Measurements from ENCODE around the gene MSH5. TPM values are rescaled to one million over a fixed set of nuclear protein-coding genes. Genes with fewer than 3 reads are reported as not detected.

Gene MSH5
- polyA plus RNA-seq, 1 donor from 2014 or later, result 7.8 TPM

- Histone ChIP-seq H3K9ac (ENCODE audit: low read length) (no peak overlapping the region), H3K9me2 (ENCODE audit: insufficient read depth, low read length) (no peaks in the 10 kb centered on the region), H3K79me2 (replicated peaks; ENCODE audit: insufficient read depth, low read length) (no peaks in the 10 kb centered on the region), H3F3A (ENCODE audit: insufficient read depth, low read length, poor library complexity, severe bottlenecking) (no peaks in the 10 kb centered on the region), H3K27me3 (ENCODE audit: insufficient read depth, low read depth, low read length) (no peaks in the 10 kb centered on the region), H3K27ac (ENCODE audit: low read length) (no peak overlapping the region), H4K20me1 (ENCODE audit: insufficient read depth) (no peaks in the 10 kb centered on the region), H2AFZ (ENCODE audit: low read depth, low read length) (no peak overlapping the region), H3K36me3 (ENCODE audit: insufficient read depth, low read length) (peaks cover 5% of the 10 kb centered on the region), H3K9me3 (ENCODE audit: low read length) (no peaks in the 10 kb centered on the region), H3K4me2 (ENCODE audit: low read length) (no peak overlapping the region), H3K4me3 (ENCODE audit: low read length) (no peak overlapping the region)
- TF ChIP-seq TAF1 (IDR thresholded peaks at IDR 0.05; ENCODE audit: low read depth) (no peak), RAD21 (conservative IDR thresholded peaks at IDR 0.05) (no peak), EP300 (conservative IDR thresholded peaks at IDR 0.05; ENCODE audit: poor library complexity, severe bottlenecking) (no peak), MXI1 (conservative IDR thresholded peaks at IDR 0.05; ENCODE audit: poor library complexity, severe bottlenecking) (no peak), REST (IDR thresholded peaks at IDR 0.05; ENCODE audit: borderline replicate concordance) (no peak), POLR2AphosphoS5 (IDR thresholded peaks at IDR 0.05) (no peak), EZH2 (IDR thresholded peaks at IDR 0.05; ENCODE audit: borderline replicate concordance, insufficient read depth, low read length, poor library complexity, severe bottlenecking) (no peak), CTCF (IDR thresholded peaks at IDR 0.05; ENCODE audit: poor library complexity, severe bottlenecking) (no peak), SMC3 (conservative IDR thresholded peaks at IDR 0.05; ENCODE audit: poor library complexity) (no peak)
Measured at GRCh38 chr6:31775633-31776484, 36.1 kb downstream of the MSH5 start.

GRCh38 chr6:31776485-31776988, 36.7 kb downstream of the MSH5 start:
- no peak overlapping the region for H3K4me3 ChIP-seq (ENCODE audit: low read length)
- no peak overlapping the region for H3K27ac ChIP-seq (ENCODE audit: low read length)
- H4K20me1 ChIP-seq (ENCODE audit: insufficient read depth), result no peaks in the 10 kb centered on the region
- no peaks in the 10 kb centered on the region for H3K9me3 ChIP-seq (ENCODE audit: low read length)
- TF ChIP-seq SMC3 (conservative IDR thresholded peaks at IDR 0.05; ENCODE audit: poor library complexity), result no peak
- no peak for TF ChIP-seq MXI1 (conservative IDR thresholded peaks at IDR 0.05; ENCODE audit: poor library complexity, severe bottlenecking)
- TF ChIP-seq CTCF (IDR thresholded peaks at IDR 0.05; ENCODE audit: poor library complexity, severe bottlenecking), result no peak
- TF ChIP-seq REST (IDR thresholded peaks at IDR 0.05; ENCODE audit: borderline replicate concordance), result no peak
- no peak for TF ChIP-seq RAD21 (conservative IDR thresholded peaks at IDR 0.05)
- no peak for TF ChIP-seq EZH2 (IDR thresholded peaks at IDR 0.05; ENCODE audit: borderline replicate concordance, insufficient read depth, low read length, poor library complexity, severe bottlenecking)
- no peak for TF ChIP-seq POLR2AphosphoS5 (IDR thresholded peaks at IDR 0.05)
- no peak for TF ChIP-seq TAF1 (IDR thresholded peaks at IDR 0.05; ENCODE audit: low read depth)
- no peak for TF ChIP-seq EP300 (conservative IDR thresholded peaks at IDR 0.05; ENCODE audit: poor library complexity, severe bottlenecking)
- H3K9me2 ChIP-seq (ENCODE audit: insufficient read depth, low read length), result no peaks in the 10 kb centered on the region
- H2AFZ ChIP-seq (ENCODE audit: low read depth, low read length), result no peak overlapping the region
- no peaks in the 10 kb centered on the region for H3F3A ChIP-seq (ENCODE audit: insufficient read depth, low read length, poor library complexity, severe bottlenecking)
- H3K79me2 ChIP-seq (replicated peaks; ENCODE audit: insufficient read depth, low read length), result no peaks in the 10 kb centered on the region
- H3K9ac ChIP-seq (ENCODE audit: low read length), result no peak overlapping the region
- H3K27me3 ChIP-seq (ENCODE audit: insufficient read depth, low read depth, low read length), result no peaks in the 10 kb centered on the region
- H3K36me3 ChIP-seq (ENCODE audit: insufficient read depth, low read length), result peaks cover 5% of the 10 kb centered on the region
- no peak overlapping the region for H3K4me2 ChIP-seq (ENCODE audit: low read length)

Data from neural cell (in vitro differentiated cells).